GM12878 (cell line): ENCODE measurements around the gene MRAS. TPM values are rescaled to one million over a fixed set of nuclear protein-coding genes. Genes with fewer than 3 reads are reported as not detected.

Source experiments
- ATAC-seq: fragments of 200-7000 bp; cut with Tn5 transposase; 3 replicates; pipeline ENCODE4 v1.9.1; 2020; ENCODE audit warnings: mild to moderate bottlenecking, moderate library complexity
- BruUV-seq: library from RNA; stranded (reverse); fragments of 400-500 nt; replicated peaks from 2 replicates; lab custom pipeline; 2021; lab: Mats Ljungman, UMichigan
- CTCF ChIA-PET: fragments of 300-600 bp; sonication (Branson Sonifier 250); formaldehyde crosslinking; extraction: SDS; loops from one replicate; lab custom pipeline; 2021; ENCODE audit warnings: inconsistent platforms; lab: Yijun Ruan, JAX
- POLR2A ChIA-PET: fragments of 350-600 bp; formaldehyde crosslinking; extraction: SDS; loops from one replicate; lab custom pipeline; 2021; ENCODE audit warnings: inconsistent platforms; lab: Charles Lee
- RAD21 ChIA-PET: fragments of 300-600 bp; sonication (Branson Sonifier 250); formaldehyde crosslinking; loops from one replicate; lab custom pipeline; 2023; ENCODE audit warnings: antibody characterized with exemption; ENCODE audit not compliant: unreplicated experiment; lab: Charles Lee
- SMC1A ChIA-PET: fragments of 300-600 bp; sonication (Branson Sonifier 250); formaldehyde crosslinking; loops from one replicate; lab custom pipeline; 2023; ENCODE audit not compliant: unreplicated experiment, uncharacterized antibody; lab: Charles Lee
- DNase-seq: peaks from one replicate; pipeline ENCODE4 v3.0.0-alpha.2; 2011; ENCODE audit warnings: low read depth, low spot score
- FAIRE-seq: peaks from 3 replicates; lab custom pipeline; 2011; peaks lifted over from hg19 to GRCh38; lab: Jason Lieb, UNC
- H2AFZ ChIP-seq: 2 replicates; pipeline ENCODE4 v1.6.0; 2011; ENCODE audit warnings: low read depth, low read length, control low read depth; ENCODE audit not compliant: control insufficient read depth
- H3K27ac ChIP-seq: 2 replicates; pipeline ENCODE4 v1.5.1; 2011; ENCODE audit warnings: control low read depth; ENCODE audit not compliant: control insufficient read depth, insufficient read depth
- H3K27me3 ChIP-seq, 2 experiments: replicated peaks in 1 of 2; 2 replicates each; pipeline versions ENCODE4 v1.6.0 to v1.6.1; 2011; ENCODE audit warnings: low read length in 1 of 2; ENCODE audit not compliant: control insufficient read depth in 2 of 2, insufficient read depth in 2 of 2
- H3K36me3 ChIP-seq, 2 experiments: 2 replicates each; pipeline ENCODE4 v1.5.1; 2011; ENCODE audit warnings: low read length in 1 of 2; ENCODE audit not compliant: control insufficient read depth in 2 of 2, insufficient read depth in 2 of 2
- H3K4me1 ChIP-seq: 2 replicates; pipeline ENCODE4 v1.6.1; 2011; ENCODE audit warnings: mild to moderate bottlenecking, low read length, moderate library complexity, mixed read lengths; ENCODE audit not compliant: control insufficient read depth, insufficient read depth
- H3K4me2 ChIP-seq: 2 replicates; pipeline ENCODE4 v1.6.0; 2011; ENCODE audit warnings: control low read depth; ENCODE audit not compliant: control insufficient read depth, insufficient read depth
- H3K4me3 ChIP-seq: fragments of 200-600 bp; sonication (generic); 2 replicates; pipeline ENCODE4 v1.5.1; 2016
- H3K79me2 ChIP-seq: 2 replicates; pipeline ENCODE4 v1.6.0; 2011; ENCODE audit warnings: low read length; ENCODE audit not compliant: control insufficient read depth, insufficient read depth
- H3K9ac ChIP-seq: 2 replicates; pipeline ENCODE4 v1.8.0; 2011; ENCODE audit warnings: low read length, control low read depth, mixed read lengths; ENCODE audit not compliant: control insufficient read depth, insufficient read depth
- H3K9me3 ChIP-seq: replicated peaks from 3 replicates; pipeline ENCODE4 v1.5.1; 2011; ENCODE audit warnings: mild to moderate bottlenecking, low read length; ENCODE audit not compliant: control insufficient read depth, insufficient read depth
- H4K20me1 ChIP-seq: 2 replicates; pipeline ENCODE4 v1.6.0; 2011; ENCODE audit not compliant: control insufficient read depth, insufficient read depth
- BACH1 ChIP-seq: fragments of 450-650 bp; IDR thresholded peaks from 2 replicates; pipeline ENCODE4 v1.6.1; 2017; ENCODE audit warnings: mild to moderate bottlenecking, borderline replicate concordance
- CBX5 ChIP-seq: sonication (generic); IDR thresholded peaks from 2 replicates; pipeline ENCODE4 v1.6.1; 2016; ENCODE audit warnings: low read depth, moderate library complexity, mild to moderate bottlenecking, inconsistent platforms
- MEF2B ChIP-seq: fragments of 450-650 bp; IDR thresholded peaks from 2 replicates; pipeline ENCODE4 v1.6.1; 2018; ENCODE audit warnings: mild to moderate bottlenecking, moderate library complexity; ENCODE audit not compliant: partially characterized antibody, poor library complexity, severe bottlenecking
- MYC ChIP-seq: IDR thresholded peaks from 2 replicates; pipeline ENCODE4 v1.6.1; 2011; ENCODE audit warnings: mild to moderate bottlenecking, low read length, moderate library complexity, inconsistent platforms; ENCODE audit not compliant: insufficient read depth, insufficient replicate concordance, insufficient read length, severe bottlenecking
- NFYB ChIP-seq: IDR thresholded peaks from 2 replicates; pipeline ENCODE4 v1.6.1; 2011; ENCODE audit warnings: low read depth, mild to moderate bottlenecking, low read length, improper control_type of control experiment, moderate library complexity; ENCODE audit not compliant: insufficient read depth
- RUNX3 ChIP-seq: IDR thresholded peaks from 2 replicates; pipeline ENCODE4 v1.6.1; 2012; ENCODE audit warnings: low read length, inconsistent platforms
- SIN3A ChIP-seq: IDR thresholded peaks from 2 replicates; pipeline ENCODE4 v1.6.1; 2012; ENCODE audit warnings: low read depth, low read length, improper control_type of control experiment
- STAT3 ChIP-seq: IDR thresholded peaks from 2 replicates; pipeline ENCODE4 v1.6.1; 2011; ENCODE audit warnings: low read depth, low read length, improper control_type of control experiment
- YBX1 ChIP-seq: fragments of 450-650 bp; IDR thresholded peaks from 2 replicates; pipeline ENCODE4 v1.6.1; 2016; ENCODE audit warnings: antibody characterized with exemption
- WGBS: methylation state at CpG from one replicate; pipeline ENCODE4 v1.1.6; 2016; ENCODE audit warnings: low lambda C conversion rate; ENCODE audit not compliant: insufficient replicate concordance, insufficient coverage; ENCODE audit errors: missing lambda C conversion rate; 5-methylcytosine and 5-hydroxymethylcytosine counted together
- in situ Hi-C: fragments of 300-500 bp; cut with MboI; formaldehyde crosslinking; loops from 9 replicates; pipeline ENCODE4 v1.14.3; 2018; ENCODE audit warnings: mixed read lengths
- intact Hi-C: fragments of 100-400 bp; cut with micrococcal nuclease; formaldehyde crosslinking; loops from one replicate; pipeline ENCODE4 v1.14.2; 2022; ENCODE audit not compliant: unreplicated experiment
- polyA plus RNA-seq, 11 experiments: library from polyadenylated mRNA; depleted of rRNA in 4 of 11; unstranded in 6 of 11; stranded (reverse) in 5 of 11; fragments of >200 nt; fragmentation: Nextera tagmentation in 4 of 11; fragmentation: Illumina TruSeq in 1 of 11; extraction: Ambion mirVana in 4 of 11; extraction: Trizol in 1 of 11; gene quantifications; 1 replicate in 1 of 11; 2 replicates in 10 of 11; pipeline versions ENCODE4 v1.2.1 to v1.2.3, GENCODE V29; 2011 to 2016; ENCODE audit warnings: inconsistent platforms in 2 of 11, missing spikeins in 2 of 11, low read depth in 1 of 11
- total RNA-seq, 4 experiments: library from RNA; depleted of rRNA in 3 of 4; stranded (reverse); fragments of >200 nt in 3 of 4; fragmentation: Illumina TruSeq in 1 of 4; extraction: Trizol in 1 of 4; gene quantifications; 2 replicates each; pipeline versions ENCODE4 v1.2.1 to v1.2.3, GENCODE V29; 2013 to 2021
- TF ChIP-seq, protein P1 (sequence below): fragments of 450-650 bp; IDR thresholded peaks from 2 replicates; pipeline ENCODE4 v1.6.1; 2016; ENCODE audit warnings: mild to moderate bottlenecking
- TF ChIP-seq, protein P2 (sequence below): fragments of 450-650 bp; IDR thresholded peaks from 2 replicates; pipeline ENCODE4 v1.6.1; 2014; ENCODE audit warnings: mild to moderate bottlenecking
- TF ChIP-seq, protein P3 (sequence below): fragments of 150-350 bp; IDR thresholded peaks from 2 replicates; pipeline ENCODE4 v1.6.1; 2014; ENCODE audit warnings: mild to moderate bottlenecking, low read depth, low read length
- TF ChIP-seq, protein P4 (sequence below): fragments of 450-650 bp; IDR thresholded peaks from 2 replicates; pipeline ENCODE4 v1.6.1; 2018; ENCODE audit warnings: borderline replicate concordance, mild to moderate bottlenecking; ENCODE audit not compliant: partially characterized antibody

MRAS gene
- total and polyA plus RNA-seq, 10 of the 15 experiments (the other 5 are each of a cell fraction or from before 2014, with no cell fraction given) = 0.01 to 0.44 (median 0.17) TPM; not detected in 6

DNA sequence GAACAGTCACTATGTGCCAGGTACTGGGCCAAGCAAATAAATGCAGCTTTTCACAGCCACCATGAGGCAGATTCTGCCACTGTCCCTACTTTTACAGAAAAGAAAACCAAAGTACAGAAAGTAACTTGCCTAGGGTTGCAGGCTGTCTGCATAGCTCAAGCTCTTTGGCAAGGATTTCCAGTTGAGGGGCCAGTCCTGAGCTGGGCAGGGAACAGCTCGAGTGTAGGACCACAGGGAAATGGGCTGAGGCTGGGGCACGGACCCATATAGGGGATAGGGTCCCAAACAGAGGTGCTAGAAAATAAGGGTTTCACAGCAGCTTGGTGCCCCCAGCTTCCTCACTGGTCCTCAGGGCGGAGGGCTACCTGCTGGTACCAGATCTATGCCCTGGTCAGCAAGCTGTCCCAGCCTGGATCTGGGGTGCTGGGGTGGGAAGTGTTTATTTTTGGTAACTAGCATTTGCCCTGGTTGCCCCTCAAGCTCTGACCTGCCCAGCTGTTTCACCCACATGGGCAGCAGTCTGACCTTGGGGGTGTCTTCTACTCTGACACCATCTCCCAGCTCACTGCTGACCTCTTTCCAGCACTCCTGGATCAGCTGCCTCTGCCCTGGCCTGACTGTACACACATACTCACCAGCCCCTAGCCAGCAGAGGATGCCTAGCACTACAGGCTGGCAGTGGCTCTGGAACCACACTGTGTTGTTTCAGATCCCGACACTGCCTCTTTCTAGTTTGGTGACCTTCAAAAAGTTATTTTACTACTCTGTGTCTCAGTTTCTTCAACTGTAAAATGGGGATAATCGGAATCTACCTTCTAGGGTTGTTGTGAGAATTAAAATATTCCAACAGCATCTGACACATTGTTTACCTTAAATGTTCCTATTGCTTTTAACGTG is 16.2 kb downstream of the MRAS start (continued):
- TF ChIP-seq, protein P1, sequence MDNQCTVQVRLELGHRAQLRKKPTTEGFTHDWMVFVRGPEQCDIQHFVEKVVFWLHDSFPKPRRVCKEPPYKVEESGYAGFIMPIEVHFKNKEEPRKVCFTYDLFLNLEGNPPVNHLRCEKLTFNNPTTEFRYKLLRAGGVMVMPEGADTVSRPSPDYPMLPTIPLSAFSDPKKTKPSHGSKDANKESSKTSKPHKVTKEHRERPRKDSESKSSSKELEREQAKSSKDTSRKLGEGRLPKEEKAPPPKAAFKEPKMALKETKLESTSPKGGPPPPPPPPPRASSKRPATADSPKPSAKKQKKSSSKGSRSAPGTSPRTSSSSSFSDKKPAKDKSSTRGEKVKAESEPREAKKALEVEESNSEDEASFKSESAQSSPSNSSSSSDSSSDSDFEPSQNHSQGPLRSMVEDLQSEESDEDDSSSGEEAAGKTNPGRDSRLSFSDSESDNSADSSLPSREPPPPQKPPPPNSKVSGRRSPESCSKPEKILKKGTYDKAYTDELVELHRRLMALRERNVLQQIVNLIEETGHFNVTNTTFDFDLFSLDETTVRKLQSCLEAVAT = no peak
- TF ChIP-seq RUNX3 (no peak), YBX1 (no peak)
- TF ChIP-seq, protein P2, sequence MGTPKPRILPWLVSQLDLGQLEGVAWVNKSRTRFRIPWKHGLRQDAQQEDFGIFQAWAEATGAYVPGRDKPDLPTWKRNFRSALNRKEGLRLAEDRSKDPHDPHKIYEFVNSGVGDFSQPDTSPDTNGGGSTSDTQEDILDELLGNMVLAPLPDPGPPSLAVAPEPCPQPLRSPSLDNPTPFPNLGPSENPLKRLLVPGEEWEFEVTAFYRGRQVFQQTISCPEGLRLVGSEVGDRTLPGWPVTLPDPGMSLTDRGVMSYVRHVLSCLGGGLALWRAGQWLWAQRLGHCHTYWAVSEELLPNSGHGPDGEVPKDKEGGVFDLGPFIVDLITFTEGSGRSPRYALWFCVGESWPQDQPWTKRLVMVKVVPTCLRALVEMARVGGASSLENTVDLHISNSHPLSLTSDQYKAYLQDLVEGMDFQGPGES = no peak

DNA sequence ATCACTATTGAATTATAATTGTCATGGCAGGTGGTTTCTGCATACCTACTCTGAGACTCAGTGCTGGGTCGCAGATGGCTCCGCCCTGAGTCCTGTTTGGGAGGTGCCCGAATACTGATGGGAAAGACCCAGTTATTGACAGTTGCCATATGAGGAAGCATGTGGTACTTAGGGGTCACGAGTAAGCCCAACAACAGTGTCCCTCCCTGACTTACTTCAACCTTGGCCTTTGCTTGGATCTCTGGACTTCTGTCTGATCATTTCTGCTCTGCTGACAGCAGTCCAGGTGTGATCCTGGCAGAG is 16.8 kb downstream of the MRAS start:
- no peak overlapping the region for H3K4me3 ChIP-seq
- intact Hi-C loops = no loop called here
- SMC1A ChIA-PET = no interaction called here
- TF ChIP-seq CBX5 (no peak), SIN3A (no peak), STAT3 (no peak), BACH1 (no peak), MYC (no peak), NFYB (no peak), MEF2B (no peak), RUNX3 (no peak)
- TF ChIP-seq, protein P3, sequence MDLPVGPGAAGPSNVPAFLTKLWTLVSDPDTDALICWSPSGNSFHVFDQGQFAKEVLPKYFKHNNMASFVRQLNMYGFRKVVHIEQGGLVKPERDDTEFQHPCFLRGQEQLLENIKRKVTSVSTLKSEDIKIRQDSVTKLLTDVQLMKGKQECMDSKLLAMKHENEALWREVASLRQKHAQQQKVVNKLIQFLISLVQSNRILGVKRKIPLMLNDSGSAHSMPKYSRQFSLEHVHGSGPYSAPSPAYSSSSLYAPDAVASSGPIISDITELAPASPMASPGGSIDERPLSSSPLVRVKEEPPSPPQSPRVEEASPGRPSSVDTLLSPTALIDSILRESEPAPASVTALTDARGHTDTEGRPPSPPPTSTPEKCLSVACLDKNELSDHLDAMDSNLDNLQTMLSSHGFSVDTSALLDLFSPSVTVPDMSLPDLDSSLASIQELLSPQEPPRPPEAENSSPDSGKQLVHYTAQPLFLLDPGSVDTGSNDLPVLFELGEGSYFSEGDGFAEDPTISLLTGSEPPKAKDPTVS = no peak
- TF ChIP-seq, protein P1 = no peak
- TF ChIP-seq, protein P4, sequence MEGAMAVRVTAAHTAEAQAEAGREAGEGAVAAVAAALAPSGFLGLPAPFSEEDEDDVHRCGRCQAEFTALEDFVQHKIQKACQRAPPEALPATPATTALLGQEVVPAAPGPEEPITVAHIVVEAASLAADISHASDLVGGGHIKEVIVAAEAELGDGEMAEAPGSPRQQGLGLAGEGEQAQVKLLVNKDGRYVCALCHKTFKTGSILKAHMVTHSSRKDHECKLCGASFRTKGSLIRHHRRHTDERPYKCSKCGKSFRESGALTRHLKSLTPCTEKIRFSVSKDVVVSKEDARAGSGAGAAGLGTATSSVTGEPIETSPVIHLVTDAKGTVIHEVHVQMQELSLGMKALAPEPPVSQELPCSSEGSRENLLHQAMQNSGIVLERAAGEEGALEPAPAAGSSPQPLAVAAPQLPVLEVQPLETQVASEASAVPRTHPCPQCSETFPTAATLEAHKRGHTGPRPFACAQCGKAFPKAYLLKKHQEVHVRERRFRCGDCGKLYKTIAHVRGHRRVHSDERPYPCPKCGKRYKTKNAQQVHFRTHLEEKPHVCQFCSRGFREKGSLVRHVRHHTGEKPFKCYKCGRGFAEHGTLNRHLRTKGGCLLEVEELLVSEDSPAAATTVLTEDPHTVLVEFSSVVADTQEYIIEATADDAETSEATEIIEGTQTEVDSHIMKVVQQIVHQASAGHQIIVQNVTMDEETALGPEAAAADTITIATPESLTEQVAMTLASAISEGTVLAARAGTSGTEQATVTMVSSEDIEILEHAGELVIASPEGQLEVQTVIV = no peak

More for the DNA sequence above, 16.8 kb downstream of the MRAS start:
- RAD21 ChIA-PET = no interaction called here
- DNase-seq = no peak
- FAIRE-seq = no peak
- Histone ChIP-seq H3K4me2 (no peak overlapping the region), H3K36me3 (no peaks in the 10 kb centered on the region), H3K27me3 (peaks cover 5 to 12% of the 10 kb centered on the region in 2 experiments), H3K9ac (no peak overlapping the region), H3K4me1 (no peaks in the 10 kb centered on the region; the same call in 1 of the 2 replicates), H4K20me1 (peaks cover 2% of the 10 kb centered on the region; the same call in 1 of the 2 replicates), H3K27ac (no peak overlapping the region), H3K9me3 (no peaks in the 10 kb centered on the region), H2AFZ (no peak overlapping the region), H3K79me2 (no peaks in the 10 kb centered on the region)
- ATAC-seq = no peak
- BruUV-seq = no TSS peak
- CTCF ChIA-PET = no interaction called here
- in situ Hi-C loops = no loop called here
- WGBS = 54% methylated on average over 4 of the region's 4 CpGs
- POLR2A ChIA-PET = no interaction called here
